Measurements from ENCODE around the gene TMEM144. TPM values are rescaled to one million over a fixed set of nuclear protein-coding genes. Genes with fewer than 3 reads are reported as not detected.

Gene TMEM144
- total and polyA plus RNA-seq, 4 experiments from 2014 or later = 0.61 TPM; not detected in 3

- Mint-ChIP-seq H3K9me3 (peaks cover 0 to 9% (median 3%) of the 10 kb centered on the region in 8 donors), H3K27me3 (peaks cover 0 to 1% of the 10 kb centered on the region in 2 donors), H3K36me3 (no peaks in the 10 kb centered on the region), H3K4me3 (no peak overlapping the region), H3K4me1 (no peaks in the 10 kb centered on the region), H3K27ac (no peak overlapping the region)
- intact Hi-C loops (cut with micrococcal nuclease) = no loop called here
- POLR2A ChIA-PET (ENCODE audit: partially characterized antibody) = no interaction called here
- Histone ChIP-seq H3K4me1 (ENCODE audit: insufficient read depth, low read length) (no peaks in the 10 kb centered on the region), H3K9me3 (ENCODE audit: control insufficient read depth in 1 of 2, low read length in 2 of 2) (no peaks in the 10 kb centered on the region), H3K4me3 (ENCODE audit: low read length in 2 of 2) (no peak overlapping the region), H3K36me3 (ENCODE audit: insufficient read depth, low read length) (no peaks in the 10 kb centered on the region), H3K27ac (ENCODE audit: low read depth, low read length) (no peak overlapping the region), H3K27me3 (ENCODE audit: insufficient read depth, low read length) (no peaks in the 10 kb centered on the region)
- no peak for DNase-seq
- CTCF ChIA-PET (ENCODE audit: partially characterized antibody) = no interaction called here
Observed at GRCh38 chr4:158297866-158298265, 87.6 kb downstream of the TMEM144 start.

- H3K27me3 ChIP-seq (ENCODE audit: insufficient read depth, low read length) = no peaks in the 10 kb centered on the region
- H3K4me1 ChIP-seq (ENCODE audit: insufficient read depth, low read length) = no peaks in the 10 kb centered on the region
- no peak overlapping the region for H3K27ac Mint-ChIP-seq
- no peaks in the 10 kb centered on the region for H3K4me1 Mint-ChIP-seq
- ChIA-PET POLR2A (ENCODE audit: partially characterized antibody) (no interaction called here), CTCF (ENCODE audit: partially characterized antibody) (no interaction called here)
- H3K9me3 ChIP-seq (ENCODE audit: control insufficient read depth in 1 of 2, low read length in 2 of 2) = no peaks in the 10 kb centered on the region
- H3K36me3 ChIP-seq (ENCODE audit: insufficient read depth, low read length) = no peaks in the 10 kb centered on the region
- intact Hi-C loops (cut with micrococcal nuclease) = no loop called here
- H3K4me3 ChIP-seq (ENCODE audit: low read length in 2 of 2) = no peak overlapping the region
- H3K27me3 Mint-ChIP-seq = peaks cover 0 to 1% of the 10 kb centered on the region in 2 donors
- peaks cover 0 to 6% (median 0%) of the 10 kb centered on the region in 8 donors for H3K9me3 Mint-ChIP-seq
- no peak for DNase-seq
- H3K27ac ChIP-seq (ENCODE audit: low read depth, low read length) = no peak overlapping the region
- no peak overlapping the region for H3K4me3 Mint-ChIP-seq
- H3K36me3 Mint-ChIP-seq = no peaks in the 10 kb centered on the region
Observed at GRCh38 chr4:158299459-158300007, 89.2 kb downstream of the TMEM144 start.

DNA sequence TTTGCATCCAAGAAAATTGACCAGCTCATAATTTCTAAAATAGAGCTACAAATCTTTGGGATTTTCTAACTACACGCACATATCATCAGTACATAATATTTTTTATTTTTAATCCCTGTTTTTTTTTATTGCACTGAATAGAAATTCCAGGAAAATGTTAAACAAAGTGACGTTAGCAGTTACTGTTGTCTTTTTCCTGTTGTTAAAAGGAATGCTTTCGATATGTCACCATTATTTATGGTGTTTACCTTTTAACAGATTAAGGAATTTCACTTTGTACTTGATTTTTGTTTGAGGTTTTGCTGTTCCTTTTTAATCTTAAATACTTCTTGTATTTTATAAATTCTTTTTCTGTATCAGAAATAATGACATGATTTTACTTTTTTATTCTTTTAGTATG is 89.7 kb downstream of the TMEM144 start:
- no peaks in the 10 kb centered on the region for H3K4me1 ChIP-seq (ENCODE audit: insufficient read depth, low read length)
- H3K27ac ChIP-seq (ENCODE audit: low read depth, low read length) = no peak overlapping the region
- ChIA-PET CTCF (ENCODE audit: partially characterized antibody) (no interaction called here), POLR2A (ENCODE audit: partially characterized antibody) (no interaction called here)
- H3K9me3 ChIP-seq (ENCODE audit: control insufficient read depth in 1 of 2, low read length in 2 of 2) = no peaks in the 10 kb centered on the region
- Mint-ChIP-seq H3K4me3 (no peak overlapping the region), H3K4me1 (no peaks in the 10 kb centered on the region), H3K9me3 (peaks cover 0 to 6% (median 0%) of the 10 kb centered on the region in 8 donors), H3K27ac (no peak overlapping the region), H3K36me3 (no peaks in the 10 kb centered on the region), H3K27me3 (peaks cover 0 to 1% of the 10 kb centered on the region in 2 donors)
- no peak for DNase-seq
- no peaks in the 10 kb centered on the region for H3K36me3 ChIP-seq (ENCODE audit: insufficient read depth, low read length)
- H3K4me3 ChIP-seq (ENCODE audit: low read length in 2 of 2) = no peak overlapping the region
- intact Hi-C loops (cut with micrococcal nuclease) = no loop called here
- no peaks in the 10 kb centered on the region for H3K27me3 ChIP-seq (ENCODE audit: insufficient read depth, low read length)

DNA sequence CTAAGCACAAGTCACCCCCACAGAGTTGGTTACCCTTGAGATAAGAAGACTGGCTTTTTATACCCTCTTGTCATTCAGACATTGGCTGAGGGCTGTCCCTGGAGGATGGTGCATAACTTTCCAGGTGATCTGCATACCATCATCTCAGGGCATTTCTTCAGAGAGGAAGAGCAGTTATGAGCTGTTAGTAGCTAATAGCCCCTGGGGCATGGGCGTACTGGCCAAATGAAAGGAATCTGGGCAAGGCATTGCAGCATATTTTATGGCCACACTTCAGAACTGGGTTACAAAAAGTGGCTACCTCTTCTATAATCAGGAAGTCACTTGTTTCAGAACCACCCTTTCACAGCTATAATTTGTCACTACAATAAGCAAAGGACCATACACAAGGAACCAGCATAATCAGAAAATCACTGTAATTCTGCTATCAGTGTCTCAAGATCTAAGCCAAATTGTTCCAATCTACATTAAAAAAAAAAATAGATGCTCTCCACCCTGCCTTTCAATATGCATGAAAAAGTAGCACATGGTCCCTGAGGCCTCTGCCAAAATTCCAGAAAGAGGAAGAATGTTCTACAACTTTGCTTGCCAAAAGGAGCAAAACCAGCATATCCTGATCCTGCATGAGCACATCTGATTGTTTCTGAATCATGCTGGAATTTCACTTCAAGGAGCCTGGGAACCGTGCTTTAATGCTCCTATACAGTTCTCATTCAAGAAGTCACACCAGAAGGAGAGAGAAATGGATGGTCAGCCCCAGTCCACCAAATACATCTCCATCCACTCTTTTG is 92.0 kb downstream of the TMEM144 start:
- Mint-ChIP-seq H3K27ac (no peak overlapping the region), H3K4me3 (no peak overlapping the region), H3K36me3 (no peaks in the 10 kb centered on the region), H3K27me3 (peaks cover 0 to 1% of the 10 kb centered on the region in 2 donors), H3K9me3 (peaks cover 0 to 4% (median 0%) of the 10 kb centered on the region in 8 donors), H3K4me1 (no peaks in the 10 kb centered on the region)
- POLR2A ChIA-PET (ENCODE audit: partially characterized antibody) = no interaction called here
- Histone ChIP-seq H3K4me1 (ENCODE audit: insufficient read depth, low read length) (no peaks in the 10 kb centered on the region), H3K4me3 (ENCODE audit: low read length in 2 of 2) (no peak overlapping the region), H3K27me3 (ENCODE audit: insufficient read depth, low read length) (no peaks in the 10 kb centered on the region), H3K27ac (ENCODE audit: low read depth, low read length) (no peak overlapping the region), H3K9me3 (ENCODE audit: control insufficient read depth in 1 of 2, low read length in 2 of 2) (no peaks in the 10 kb centered on the region), H3K36me3 (ENCODE audit: insufficient read depth, low read length) (no peaks in the 10 kb centered on the region)
- CTCF ChIA-PET (ENCODE audit: partially characterized antibody) = no interaction called here
- no peak for DNase-seq
- intact Hi-C loops (cut with micrococcal nuclease) = no loop called here

- H3K27ac Mint-ChIP-seq = no peak overlapping the region
- no peaks in the 10 kb centered on the region for H3K36me3 Mint-ChIP-seq
- no peak overlapping the region for H3K4me3 Mint-ChIP-seq
- Histone ChIP-seq H3K36me3 (ENCODE audit: insufficient read depth, low read length) (no peaks in the 10 kb centered on the region), H3K4me1 (ENCODE audit: insufficient read depth, low read length) (no peaks in the 10 kb centered on the region), H3K27me3 (ENCODE audit: insufficient read depth, low read length) (no peaks in the 10 kb centered on the region), H3K27ac (ENCODE audit: low read depth, low read length) (no peak overlapping the region), H3K9me3 (ENCODE audit: control insufficient read depth in 1 of 2, low read length in 2 of 2) (no peaks in the 10 kb centered on the region), H3K4me3 (ENCODE audit: low read length in 2 of 2) (no peak overlapping the region)
- peaks cover 0 to 11% (median 4%) of the 10 kb centered on the region in 8 donors for H3K9me3 Mint-ChIP-seq
- intact Hi-C loops (cut with micrococcal nuclease) = no loop called here
- ChIA-PET CTCF (ENCODE audit: partially characterized antibody) (no interaction called here), POLR2A (ENCODE audit: partially characterized antibody) (no interaction called here)
- H3K4me1 Mint-ChIP-seq = no peaks in the 10 kb centered on the region
- DNase-seq = no peak
- peaks cover 0 to 1% of the 10 kb centered on the region in 2 donors for H3K27me3 Mint-ChIP-seq
Observed at GRCh38 chr4:158304694-158305093, 94.4 kb downstream of the TMEM144 start.

Other genes with a start within 250 kb of the TMEM144 start
- gene GASK1B, start 37.5 kb upstream of the TMEM144 start, total RNA-seq = under 1 TPM; 0.58 to 0.70 TPM
- not detected for gene GASK1B, start 37.5 kb upstream of the TMEM144 start, polyA plus RNA-seq

Measured in CD4-positive, alpha-beta memory T cell (primary cell).